HG02943 (cell line): ENCODE results near the gene DKK3.

ENCODE experiments used
- ATAC-seq: cut with Tn5 transposase; IDR thresholded peaks from one replicate; pipeline ENCODE4 v1.9.1; 2021; ENCODE audit warnings: mild to moderate bottlenecking, low read depth, moderate library complexity; ENCODE audit not compliant: unreplicated experiment

DKK3 gene

GRCh38 chr11:11952036-11952435 is 56.4 kb downstream of the DKK3 start:
- no peak for ATAC-seq

- ATAC-seq = no peak
Measured at GRCh38 chr11:11949482-11949881, 58.9 kb downstream of the DKK3 start.

GRCh38 chr11:11948242-11948947 is 60.0 kb downstream of the DKK3 start:
- ATAC-seq = no peak

- ATAC-seq = no peak
Measured at GRCh38 chr11:11947825-11948224, 60.6 kb downstream of the DKK3 start.

GRCh38 chr11:11946878-11947277 is 61.5 kb downstream of the DKK3 start:
- no peak for ATAC-seq

- no peak for ATAC-seq
Measured at GRCh38 chr11:11946180-11946579, 62.2 kb downstream of the DKK3 start.

- no peak for ATAC-seq
Measured at GRCh38 chr11:11944444-11944843, 64.0 kb downstream of the DKK3 start.

- ATAC-seq = no peak
Measured at GRCh38 chr11:11942668-11943067, 65.8 kb downstream of the DKK3 start.

GRCh38 chr11:11940551-11940950 is 67.9 kb downstream of the DKK3 start:
- ATAC-seq = no peak

- ATAC-seq = no peak
Measured at GRCh38 chr11:11937957-11938356, 70.5 kb downstream of the DKK3 start.

- no peak for ATAC-seq
Measured at GRCh38 chr11:11937433-11937832, 71.0 kb downstream of the DKK3 start.

GRCh38 chr11:11935536-11935935 is 72.9 kb downstream of the DKK3 start:
- ATAC-seq = no peak

- ATAC-seq = no peak
Measured at GRCh38 chr11:11931461-11932055, 76.9 kb downstream of the DKK3 start.

GRCh38 chr11:11929920-11930319 is 78.5 kb downstream of the DKK3 start:
- no peak for ATAC-seq

- ATAC-seq = no peak
Measured at GRCh38 chr11:11923828-11924227, 84.6 kb downstream of the DKK3 start.

GRCh38 chr11:11916981-11917399 is 91.4 kb downstream of the DKK3 start:
- ATAC-seq = no peak

GRCh38 chr11:11915625-11916024 is 92.8 kb downstream of the DKK3 start:
- no peak for ATAC-seq

GRCh38 chr11:11913395-11913794 is 95.0 kb downstream of the DKK3 start:
- ATAC-seq = no peak
